ENCODE data around the gene SMIM26.

The SMIM26 gene

DNA sequence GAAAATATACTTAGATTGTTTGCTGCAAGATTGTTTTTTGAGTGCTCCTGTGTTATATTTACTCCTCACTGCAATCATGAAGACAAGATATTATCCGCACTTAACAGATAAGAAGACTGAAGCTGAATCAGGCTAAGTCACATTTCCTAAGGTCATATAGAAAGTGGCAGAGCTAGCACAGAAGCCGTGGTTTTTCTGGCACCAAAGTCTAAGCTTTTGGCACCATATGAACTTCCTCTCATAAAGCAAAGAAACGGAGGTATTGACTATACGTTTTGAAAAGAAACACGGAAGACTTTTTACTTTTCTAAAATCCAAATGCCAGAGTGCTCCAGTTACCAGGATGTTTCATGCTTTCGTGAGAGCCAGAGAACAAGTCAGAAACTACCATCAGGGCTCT lies 11.3 kb downstream of the SMIM26 start:
- DNase-seq (ENCODE audit: extremely low read depth in 1 of 2, low read depth in 1 of 2): no peak

DNA sequence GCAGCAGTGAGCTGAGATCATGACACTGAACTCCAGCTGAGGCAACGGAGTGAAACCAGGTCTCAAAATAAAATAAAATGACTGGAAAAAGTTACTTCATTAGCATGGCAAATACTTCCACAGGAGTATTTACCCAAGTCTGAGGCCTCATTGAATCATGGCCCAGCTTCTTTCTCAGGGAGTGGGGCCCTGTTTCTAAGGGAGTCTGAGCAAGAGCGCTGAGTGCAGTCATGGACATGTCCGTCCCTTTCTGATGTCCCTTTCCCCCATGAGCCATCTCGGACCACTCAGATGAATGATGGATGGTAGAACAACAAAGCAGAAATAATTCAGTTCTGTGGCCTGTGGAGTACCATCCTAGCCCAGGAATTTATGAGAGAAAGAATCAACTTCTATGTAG lies 12.8 kb downstream of the SMIM26 start:
- no peak for DNase-seq (ENCODE audit: extremely low read depth in 1 of 2, low read depth in 1 of 2)

DNA sequence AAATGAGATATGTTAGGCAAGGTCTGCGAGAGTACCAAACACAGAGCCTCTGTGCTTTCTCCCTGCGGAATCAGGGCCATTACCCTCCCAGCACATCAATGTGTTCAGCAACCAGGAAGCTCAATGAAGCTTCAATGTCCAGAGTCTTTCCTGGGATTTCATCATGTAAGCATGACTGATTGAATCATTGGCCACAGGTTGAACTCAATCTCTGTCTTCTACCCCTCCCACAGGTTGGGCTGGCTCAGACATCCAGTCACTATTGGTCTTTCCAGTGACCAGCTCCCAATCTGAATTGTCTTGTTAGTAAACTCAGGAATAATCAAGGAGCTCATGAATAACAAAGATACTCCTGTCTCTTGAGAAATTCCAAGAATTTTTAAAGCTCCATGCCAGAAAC lies 17.9 kb downstream of the SMIM26 start:
- DNase-seq (ENCODE audit: extremely low read depth in 1 of 2, low read depth in 1 of 2): no peak

DNA sequence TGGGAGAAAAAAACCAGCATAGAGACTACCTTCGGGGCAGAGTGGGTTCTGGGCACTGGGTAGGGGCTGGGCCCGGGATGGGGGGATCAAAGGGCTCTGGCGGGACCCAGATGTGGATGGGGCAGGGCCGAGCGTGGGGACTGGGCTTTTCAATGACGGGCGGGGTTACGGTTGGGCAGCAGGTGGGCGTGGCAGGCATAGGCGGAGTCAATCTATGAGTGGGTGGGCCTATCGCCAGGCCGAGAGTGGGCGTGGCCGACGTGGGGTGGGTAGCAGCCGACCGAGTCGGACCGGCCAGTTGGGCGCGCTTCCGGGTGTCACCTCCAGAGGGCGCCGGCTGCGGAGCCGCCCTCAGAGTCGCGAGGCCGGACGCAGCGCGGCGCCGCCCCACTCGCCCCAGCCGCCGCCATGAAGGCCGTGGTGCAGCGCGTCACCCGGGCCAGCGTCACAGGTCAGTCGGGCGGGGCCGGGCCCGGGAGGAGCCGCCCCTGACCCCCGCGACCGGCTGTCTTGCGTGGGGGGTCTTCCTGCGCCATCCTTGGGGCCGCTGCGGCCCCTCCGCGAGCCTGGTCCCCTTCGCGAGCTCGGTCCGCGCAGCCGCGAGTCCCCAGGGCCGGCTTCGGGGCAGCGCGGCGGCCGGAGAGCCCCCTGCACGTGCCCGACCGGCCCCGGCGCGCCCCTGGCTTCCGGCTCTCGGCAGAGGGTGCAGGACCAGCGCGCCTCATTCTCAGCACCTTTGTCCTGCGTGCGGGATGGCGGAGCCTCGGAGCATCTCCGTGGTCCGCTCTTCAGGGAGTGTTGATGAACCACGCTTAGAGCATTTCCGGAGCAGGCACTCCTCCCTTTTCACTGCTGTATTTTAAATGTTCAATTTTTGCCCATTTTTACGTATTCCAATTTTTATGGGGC lies 20.7 kb downstream of the SMIM26 start, which contains the start of gene DTD1:
Gene DTD1, plus strand, starts transcription at position 390 of the 909 bp plus-strand sequence. Its CDS starts 19 bp downstream, at position 409.
- DNase-seq (ENCODE audit: extremely low read depth in 1 of 2, low read depth in 1 of 2): peak; percentile 55 to 75

DNA sequence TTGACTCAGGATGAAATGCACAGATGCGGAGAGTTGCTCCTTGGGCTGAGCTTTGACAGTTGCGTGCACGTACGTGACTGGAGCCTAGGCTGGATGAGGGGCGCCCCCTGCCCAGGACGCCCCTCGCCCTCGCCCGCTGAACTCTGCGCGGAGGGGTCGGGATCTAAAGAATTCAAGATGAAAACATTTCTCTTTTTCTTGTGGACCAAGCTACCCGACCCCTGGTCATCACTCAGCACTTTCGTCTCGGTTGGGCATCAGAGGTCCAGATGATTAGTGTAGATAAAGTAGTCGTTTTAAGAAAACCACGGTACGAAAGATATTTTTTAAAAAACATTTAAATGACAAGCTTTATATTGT lies 21.3 kb downstream of the SMIM26 start:
- no peak for DNase-seq (ENCODE audit: extremely low read depth in 1 of 2, low read depth in 1 of 2)

DNA sequence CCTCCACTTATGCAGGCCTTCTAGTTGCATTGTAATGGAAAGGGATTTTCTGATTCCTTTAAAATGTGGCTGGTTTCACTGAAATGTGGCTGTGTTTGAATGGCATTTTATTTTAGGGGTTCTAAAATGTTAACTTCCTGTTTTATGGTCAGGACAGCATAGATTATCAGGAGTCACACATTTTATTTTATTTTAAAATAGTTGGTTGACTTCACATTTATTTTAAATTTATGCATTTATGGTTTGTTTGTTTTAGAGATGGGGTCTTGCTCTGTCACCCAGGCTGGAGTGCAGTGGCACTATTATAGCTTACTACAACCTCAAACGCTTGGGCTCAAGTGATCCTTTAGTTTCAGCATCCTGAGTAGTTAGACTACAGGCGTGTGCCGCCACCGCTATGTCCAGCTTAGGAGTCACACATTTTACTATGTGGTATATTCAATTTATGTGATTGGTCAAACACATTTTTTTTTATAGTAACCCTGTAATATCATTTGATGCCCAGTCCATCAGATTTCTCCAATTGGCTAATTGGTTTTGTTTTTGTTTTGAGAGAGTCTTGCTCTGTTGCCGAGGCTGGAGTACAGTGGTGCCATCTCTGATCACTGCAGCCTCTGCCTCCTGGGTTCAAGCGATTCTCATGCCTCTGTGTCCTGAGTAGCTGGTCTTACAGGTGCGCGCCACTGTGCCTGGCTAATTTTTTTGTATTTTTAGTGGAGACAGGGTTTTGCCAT lies 22.9 kb downstream of the SMIM26 start:
- DNase-seq (ENCODE audit: extremely low read depth in 1 of 2, low read depth in 1 of 2): no peak

DNA sequence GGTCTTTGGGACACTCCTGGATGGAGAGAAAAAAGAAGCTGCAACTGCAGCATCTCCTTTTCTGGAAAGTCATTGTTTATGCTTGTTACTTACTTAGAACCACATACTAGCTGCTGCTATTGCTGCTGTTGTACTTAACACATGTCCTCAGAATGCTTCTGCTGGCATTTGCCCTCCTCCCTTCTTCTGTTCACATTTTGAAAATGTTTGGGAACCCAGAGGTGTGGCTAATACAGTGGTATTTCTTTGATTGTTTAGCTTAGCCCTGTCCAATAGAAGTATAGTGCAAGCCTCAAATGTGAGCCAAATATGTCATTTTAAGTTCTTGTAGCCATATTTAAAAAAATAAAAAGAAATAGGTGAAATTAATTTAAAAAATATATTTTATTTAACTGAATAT lies 29.0 kb downstream of the SMIM26 start:
- DNase-seq (ENCODE audit: extremely low read depth in 1 of 2, low read depth in 1 of 2): no peak

DNA sequence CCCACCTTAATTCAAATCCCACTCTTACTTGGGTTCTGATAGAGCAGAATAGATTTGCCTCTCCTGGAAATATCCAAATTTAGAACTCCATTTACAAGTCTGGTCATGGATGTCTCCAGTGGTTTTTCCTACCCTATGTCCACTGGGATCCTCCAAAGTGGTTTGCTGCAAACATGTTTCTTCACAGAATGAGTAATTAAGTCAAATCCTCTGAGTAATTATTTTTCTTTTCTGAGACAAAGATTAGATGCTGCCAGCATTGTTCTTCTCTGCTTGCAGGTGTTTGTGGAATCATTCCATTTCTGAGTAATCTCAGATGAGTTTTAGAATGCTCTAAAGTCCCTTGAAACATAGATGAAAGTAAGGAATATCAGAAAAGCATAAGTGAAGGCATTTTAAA lies 42.5 kb downstream of the SMIM26 start:
- DNase-seq (ENCODE audit: extremely low read depth in 1 of 2, low read depth in 1 of 2): no peak

DNA sequence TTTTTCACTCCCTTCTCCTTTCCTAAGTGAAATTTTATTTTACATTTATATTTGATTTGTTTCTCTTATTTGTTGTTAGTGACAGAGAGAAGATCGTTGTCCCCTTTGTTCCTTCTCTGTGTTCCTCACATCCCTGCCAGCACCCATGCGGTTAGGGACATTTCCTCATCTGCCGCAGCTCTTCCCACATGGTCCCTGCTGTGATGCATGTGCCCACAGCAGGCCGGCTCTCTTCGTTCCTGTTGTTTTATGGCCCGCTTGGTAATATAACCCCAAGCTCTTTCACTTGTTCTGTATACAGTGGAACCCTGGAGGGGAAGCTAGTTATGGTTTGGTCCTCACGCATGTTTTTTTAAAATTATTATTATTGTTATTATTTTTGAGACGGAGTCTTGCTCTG lies 44.3 kb downstream of the SMIM26 start:
- DNase-seq (ENCODE audit: extremely low read depth in 1 of 2, low read depth in 1 of 2): no peak

DNA sequence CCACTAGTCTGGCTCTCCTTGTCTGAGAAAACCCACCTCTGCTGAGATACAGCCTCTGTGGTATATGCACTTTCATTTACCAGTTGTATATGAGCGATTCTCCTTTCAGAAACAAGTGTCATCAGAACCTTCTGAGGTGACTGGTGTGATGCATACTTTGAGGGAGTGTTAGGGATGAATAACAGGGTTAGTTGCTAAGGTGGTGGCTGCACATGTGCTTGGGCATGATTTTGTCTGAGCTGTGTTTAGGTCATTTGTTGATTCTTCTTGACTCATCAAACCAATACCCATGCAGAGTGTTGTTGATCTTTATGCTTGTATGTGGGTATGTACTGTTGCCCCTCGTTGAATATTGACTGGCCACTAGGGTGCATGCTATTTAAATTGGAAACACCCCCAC lies 46.3 kb downstream of the SMIM26 start:
- DNase-seq (ENCODE audit: extremely low read depth in 1 of 2, low read depth in 1 of 2): no peak

DNA sequence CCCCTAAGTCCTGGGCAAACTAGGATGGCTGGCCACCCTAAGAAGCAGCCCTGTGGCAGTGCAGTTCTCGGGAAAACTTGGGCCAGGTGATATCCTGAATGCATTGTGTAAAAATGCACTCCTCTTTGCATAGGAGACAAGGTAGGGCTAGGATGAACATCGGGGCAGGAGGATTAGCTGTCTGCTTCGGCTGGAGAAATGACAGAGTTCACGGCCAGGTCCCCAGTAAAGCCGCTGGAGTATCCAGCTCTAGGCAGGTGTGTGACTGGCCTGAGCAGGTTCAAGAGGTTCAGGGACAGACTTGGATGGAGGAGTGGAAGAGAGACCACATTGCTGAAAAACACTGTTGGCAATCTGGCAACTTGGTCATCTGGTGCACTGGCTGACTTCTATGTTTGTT lies 47.0 kb downstream of the SMIM26 start:
- no peak for DNase-seq (ENCODE audit: extremely low read depth in 1 of 2, low read depth in 1 of 2)

DNA sequence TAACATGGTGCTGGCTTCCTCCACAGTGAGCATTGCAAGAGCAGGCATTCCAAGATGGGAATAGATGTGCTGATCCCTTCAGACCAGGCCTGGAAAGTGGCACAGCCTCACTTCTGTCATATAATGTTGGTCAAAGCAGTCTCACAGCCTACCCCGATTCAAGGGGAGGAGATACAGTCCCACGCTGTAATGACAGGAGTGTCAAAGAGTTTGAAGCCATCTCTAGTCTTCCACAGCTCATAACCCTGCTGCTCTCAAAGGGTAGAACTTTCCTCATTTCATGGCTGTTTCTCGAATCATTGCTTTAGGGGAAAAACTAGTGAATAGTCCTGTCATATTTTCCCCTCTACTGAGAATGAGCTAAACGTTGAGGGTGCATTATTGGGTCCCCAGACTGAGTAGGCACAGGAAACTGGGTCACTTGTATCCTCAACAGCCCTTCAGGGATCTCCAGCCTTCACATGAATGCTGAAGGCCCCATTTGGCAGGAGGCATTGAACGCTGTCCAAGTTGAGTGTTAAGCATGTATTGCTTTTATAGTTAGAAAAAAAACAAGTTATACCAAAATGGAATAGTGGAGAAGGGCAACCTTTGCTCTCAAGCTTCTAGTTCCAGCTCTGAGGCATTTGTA lies 47.9 kb downstream of the SMIM26 start:
- no peak for DNase-seq (ENCODE audit: extremely low read depth in 1 of 2, low read depth in 1 of 2)

Measured in activated CD8-positive, alpha-beta memory T cell treated with anti-CD3 and anti-CD28 coated beads for 1 hour (primary cell).